Lower lobe of right lung (tissue), 2 donors: ENCODE data around the gene CASP14. TPM values are rescaled to one million over a fixed set of nuclear protein-coding genes. Genes with fewer than 3 reads are reported as not detected.

Experiments
- ATAC-seq, 2 donors: fragments of 200-7000 bp; cut with Tn5 transposase; one replicate each; pipeline ENCODE4 v1.9.1; 2020 to 2022; ENCODE audit warnings: mild to moderate bottlenecking in 2 of 2, moderate library complexity in 2 of 2
- DNase-seq: peaks from one replicate; pipeline ENCODE4 v3.0.0-alpha.2; 2020
- H3K27ac ChIP-seq: fragments of 200-600 bp; one replicate; pipeline ENCODE4 v1.8.0; 2022
- H3K27me3 ChIP-seq: fragments of 200-600 bp; one replicate; pipeline ENCODE4 v1.8.0; 2022; ENCODE audit warnings: low read depth
- H3K36me3 ChIP-seq: fragments of 200-600 bp; one replicate; pipeline ENCODE4 v1.8.0; 2022; ENCODE audit warnings: mild to moderate bottlenecking
- H3K4me1 ChIP-seq: fragments of 200-600 bp; one replicate; pipeline ENCODE4 v1.8.0; 2022
- H3K4me3 ChIP-seq: fragments of 200-600 bp; one replicate; pipeline ENCODE4 v1.8.0; 2022; ENCODE audit warnings: mild to moderate bottlenecking
- H3K9me3 ChIP-seq: fragments of 200-600 bp; one replicate; pipeline ENCODE4 v1.8.0; 2022
- intact Hi-C: fragments of 100-400 bp; cut with DNase I; formaldehyde crosslinking; loops from one replicate; pipeline ENCODE4 v1.11.0; 2022
- total RNA-seq: library from RNA; stranded (reverse); fragmentation: NEBNext Ultra II Directional; extraction: Animal tissue kit (Norgen Biotek cat#: 25700); gene quantifications from one replicate; pipeline ENCODE4 v1.2.1, GENCODE V29; 2021
- TF ChIP-seq, protein P1 (sequence below): fragments of 200-600 bp; IDR thresholded peaks from one replicate; pipeline ENCODE4 v1.8.0; 2022; ENCODE audit warnings: antibody characterized with exemption, mild to moderate bottlenecking
- donor health status: DM: no; HTN: yes; CAD: no; lungs with severe emphysema.

CASP14 gene
- total RNA-seq, 1 donor from 2014 or later, result not detected

- no peak for ATAC-seq
- intact Hi-C loops, result no loop called here
- no peak for DNase-seq
- H3K4me1 ChIP-seq, result peaks cover 17% of the 10 kb centered on the region
- peaks cover 5% of the 10 kb centered on the region for H3K9me3 ChIP-seq
- H3K27ac ChIP-seq, result no peak overlapping the region
- H3K36me3 ChIP-seq, result no peaks in the 10 kb centered on the region
- peaks cover 6% of the 10 kb centered on the region for H3K27me3 ChIP-seq
- H3K4me3 ChIP-seq, result no peak overlapping the region
- TF ChIP-seq, protein P1, sequence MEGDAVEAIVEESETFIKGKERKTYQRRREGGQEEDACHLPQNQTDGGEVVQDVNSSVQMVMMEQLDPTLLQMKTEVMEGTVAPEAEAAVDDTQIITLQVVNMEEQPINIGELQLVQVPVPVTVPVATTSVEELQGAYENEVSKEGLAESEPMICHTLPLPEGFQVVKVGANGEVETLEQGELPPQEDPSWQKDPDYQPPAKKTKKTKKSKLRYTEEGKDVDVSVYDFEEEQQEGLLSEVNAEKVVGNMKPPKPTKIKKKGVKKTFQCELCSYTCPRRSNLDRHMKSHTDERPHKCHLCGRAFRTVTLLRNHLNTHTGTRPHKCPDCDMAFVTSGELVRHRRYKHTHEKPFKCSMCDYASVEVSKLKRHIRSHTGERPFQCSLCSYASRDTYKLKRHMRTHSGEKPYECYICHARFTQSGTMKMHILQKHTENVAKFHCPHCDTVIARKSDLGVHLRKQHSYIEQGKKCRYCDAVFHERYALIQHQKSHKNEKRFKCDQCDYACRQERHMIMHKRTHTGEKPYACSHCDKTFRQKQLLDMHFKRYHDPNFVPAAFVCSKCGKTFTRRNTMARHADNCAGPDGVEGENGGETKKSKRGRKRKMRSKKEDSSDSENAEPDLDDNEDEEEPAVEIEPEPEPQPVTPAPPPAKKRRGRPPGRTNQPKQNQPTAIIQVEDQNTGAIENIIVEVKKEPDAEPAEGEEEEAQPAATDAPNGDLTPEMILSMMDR, result no peak
These were observed 54.7 kb downstream of the CASP14 start for GRCh38 chr19:15104003-15104402.

DNA sequence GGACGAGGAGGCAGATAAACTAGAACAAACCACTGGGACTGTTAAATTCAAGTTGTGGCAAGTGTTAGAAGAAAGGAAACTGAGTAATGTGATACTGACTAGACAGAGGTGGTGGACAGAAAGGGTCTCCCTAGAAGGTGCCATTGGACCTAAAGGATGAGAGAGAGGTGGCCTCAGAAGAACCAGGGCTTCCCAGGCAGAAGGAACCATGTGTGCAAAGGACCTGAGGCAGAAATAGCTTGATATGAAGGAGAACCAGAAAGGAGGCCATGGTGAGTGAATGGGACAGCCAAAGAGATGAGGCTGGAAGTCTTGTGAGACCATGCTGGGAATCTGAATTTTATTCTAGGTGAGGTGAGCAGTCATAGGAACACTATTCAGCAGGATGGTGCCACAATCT lies 55.1 kb downstream of the CASP14 start:
- TF ChIP-seq, protein P1, result no peak
- Histone ChIP-seq H3K27me3 (peaks cover 6% of the 10 kb centered on the region), H3K4me1 (peaks cover 17% of the 10 kb centered on the region), H3K27ac (no peak overlapping the region), H3K36me3 (peaks cover 4% of the 10 kb centered on the region), H3K4me3 (no peak overlapping the region), H3K9me3 (peaks cover 5% of the 10 kb centered on the region)
- no peak for ATAC-seq
- no peak for DNase-seq
- intact Hi-C loops, result no loop called here

DNA sequence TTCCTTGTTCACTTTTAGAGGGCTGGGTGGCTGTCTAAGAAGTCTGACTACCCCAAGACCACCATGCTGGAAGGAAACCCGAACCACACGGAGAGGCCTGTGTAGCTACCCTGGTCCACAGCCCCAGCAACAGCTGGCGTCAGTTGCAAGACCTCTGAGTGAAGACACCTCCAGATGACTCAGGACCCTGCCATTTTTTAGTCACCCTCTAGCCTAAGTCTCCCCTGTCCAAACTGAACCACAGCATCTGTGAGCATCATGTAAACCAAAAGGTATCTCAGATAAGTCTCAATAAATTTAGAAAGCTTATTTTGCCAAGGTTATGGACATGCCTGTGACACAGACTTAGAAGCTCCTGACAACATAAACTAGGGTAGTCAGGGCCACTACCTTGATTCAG lies 55.8 kb downstream of the CASP14 start:
- H3K27ac ChIP-seq, result no peak overlapping the region

DNA sequence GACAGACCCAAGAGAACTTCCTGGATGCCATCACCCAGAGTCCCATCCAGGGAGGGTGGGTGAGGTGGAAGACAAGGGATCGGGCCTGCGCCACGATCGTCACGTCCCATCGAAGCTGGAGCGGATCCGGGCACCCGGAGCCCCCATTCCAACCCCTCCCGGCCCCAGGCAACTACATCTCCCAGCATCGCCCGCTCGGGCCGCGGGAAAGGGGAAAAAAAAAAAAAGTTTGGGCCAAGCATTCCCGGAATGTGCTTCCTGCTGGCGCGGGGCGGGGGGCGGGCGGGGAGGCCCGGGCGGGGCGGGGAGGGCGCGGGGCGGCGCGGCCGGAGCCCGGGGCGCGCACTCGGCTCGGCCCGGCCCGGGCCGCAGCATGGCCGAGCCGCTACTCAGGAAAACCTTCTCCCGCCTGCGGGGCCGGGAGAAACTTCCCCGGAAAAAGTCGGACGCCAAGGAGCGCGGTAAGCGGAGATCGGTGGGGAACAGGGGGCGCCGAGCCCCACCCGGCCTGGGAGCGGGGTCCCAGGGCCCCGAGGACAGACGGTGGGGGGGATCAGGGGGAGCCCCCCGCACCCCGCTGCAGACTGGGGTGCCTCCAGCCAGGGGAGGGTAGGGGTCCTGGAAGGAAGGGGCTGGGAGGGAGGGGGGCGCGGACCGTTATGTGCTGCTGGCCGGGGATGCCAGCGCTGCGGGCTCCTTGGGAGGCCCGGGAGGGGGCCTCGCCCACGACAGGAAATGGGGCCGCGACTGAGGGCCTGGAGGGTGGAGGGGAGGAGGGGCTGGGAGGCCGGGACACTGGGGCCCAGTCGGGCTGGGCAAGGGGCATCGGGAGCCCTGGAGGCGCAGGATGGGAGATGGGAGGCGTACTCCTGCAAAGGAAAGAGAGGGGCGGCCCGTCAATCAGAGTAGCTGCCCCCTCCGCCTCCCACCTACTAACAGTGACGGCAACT lies 58.1 kb downstream of the CASP14 start, which contains the start of gene SYDE1:
Gene SYDE1 (plus strand): TSS at position 341 of the 950 bp plus-strand sequence. CDS start 33 bp downstream, at position 374.
- H3K4me1 ChIP-seq, result peaks cover 17% of the 10 kb centered on the region
- intact Hi-C loops, result no loop called here
- TF ChIP-seq, protein P1, result no peak

More for the DNA sequence above, 55.8 kb downstream of the CASP14 start:
- Histone ChIP-seq H3K9me3 (peaks cover 5% of the 10 kb centered on the region), H3K36me3 (peaks cover 10% of the 10 kb centered on the region), H3K27me3 (peaks cover 6% of the 10 kb centered on the region), H3K4me1 (peaks cover 17% of the 10 kb centered on the region), H3K4me3 (no peak overlapping the region)
- ATAC-seq (no peak), DNase-seq (no peak)
- TF ChIP-seq, protein P1, result no peak
- intact Hi-C loops, result no loop called here

More for the DNA sequence above, 58.1 kb downstream of the CASP14 start, which contains the start of gene SYDE1:
- Histone ChIP-seq H3K36me3 (peaks cover 31% of the 10 kb centered on the region), H3K4me3 (peak within 1 kb of the TSS; percentile 67), H3K9me3 (peaks cover 5% of the 10 kb centered on the region), H3K27me3 (peaks cover 6% of the 10 kb centered on the region), H3K27ac (peak within 1 kb of the TSS; percentile 86)
- peak; percentile 69 to 80 for ATAC-seq
- DNase-seq, result no peak

Other genes with a start within 250 kb of the CASP14 start
- gene OR7A5, start 214.3 kb upstream of the CASP14 start, total RNA-seq, result not detected
- 0.18 TPM for gene OR7C1, start 214.3 kb upstream of the CASP14 start, total RNA-seq
- gene OR7A10, start 200.6 kb upstream of the CASP14 start, total RNA-seq, result not detected
- gene OR7A17, start 163.3 kb upstream of the CASP14 start, total RNA-seq, result not detected
- gene OR7C2, start 108.0 kb upstream of the CASP14 start, total RNA-seq, result not detected
- not detected for gene SLC1A6, start 69.6 kb upstream of the CASP14 start, total RNA-seq
- not detected for gene OR1I1, start 32.7 kb downstream of the CASP14 start, total RNA-seq
- 20.8 TPM for gene SYDE1, start 57.9 kb downstream of the CASP14 start, total RNA-seq
- gene NOTCH3, start 151.5 kb downstream of the CASP14 start, total RNA-seq, result 52.7 TPM
- gene EPHX3, start 183.0 kb downstream of the CASP14 start, total RNA-seq, result 2.3 TPM